ENCODE results near the gene FOXN3.
A peak's percentile ranks its signal among the peaks of the same experiment; 100 is the strongest.

The FOXN3 gene

DNA sequence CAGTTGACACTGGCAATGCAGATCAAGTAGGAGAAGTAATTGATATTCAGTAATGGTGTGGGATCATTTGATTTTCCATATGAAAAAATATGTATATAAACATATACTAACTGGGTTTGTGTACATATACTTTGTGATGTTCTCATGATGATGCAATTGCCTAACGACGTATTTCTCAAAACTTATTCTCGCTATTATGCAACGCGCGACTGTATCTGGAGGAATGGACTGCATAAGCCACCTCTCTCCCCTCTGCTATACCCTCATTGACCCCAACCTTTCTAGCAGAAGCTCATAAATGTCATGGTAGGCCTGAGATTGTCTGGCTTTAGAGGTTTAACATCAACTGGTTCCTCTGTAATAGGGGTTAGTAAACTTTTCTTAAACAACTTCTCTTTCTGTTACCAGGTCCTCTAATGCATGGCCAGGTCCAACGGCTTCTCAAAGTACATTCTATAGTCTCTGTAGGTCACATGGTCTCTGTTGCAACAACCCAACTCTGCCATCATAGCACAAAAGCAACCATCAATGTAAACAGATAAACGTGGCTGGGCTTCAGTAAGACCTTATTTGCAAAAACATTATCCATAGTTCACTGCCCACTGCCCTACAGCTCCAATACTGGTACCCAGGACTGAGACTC lies 59.3 kb downstream of the FOXN3 start:
- Histone ChIP-seq H3K27me3 (ENCODE audit: control insufficient read depth, insufficient read depth, low read length) (no peaks in the 10 kb centered on the region), H3K36me3 (ENCODE audit: control insufficient read depth, insufficient read depth, low read length) (peaks cover 13% of the 10 kb centered on the region), H3K4me3 (ENCODE audit: low read depth, low read length) (no peak overlapping the region), H3K27ac (ENCODE audit: low read depth, low read length) (no peak overlapping the region), H3K9me3 (ENCODE audit: control insufficient read depth, insufficient read depth, low read length) (no peaks in the 10 kb centered on the region), H3K4me1 (ENCODE audit: control insufficient read depth, insufficient read depth, low read length) (peaks cover 11% of the 10 kb centered on the region), H3K9ac (ENCODE audit: low read depth, low read length) (no peak overlapping the region)

DNA sequence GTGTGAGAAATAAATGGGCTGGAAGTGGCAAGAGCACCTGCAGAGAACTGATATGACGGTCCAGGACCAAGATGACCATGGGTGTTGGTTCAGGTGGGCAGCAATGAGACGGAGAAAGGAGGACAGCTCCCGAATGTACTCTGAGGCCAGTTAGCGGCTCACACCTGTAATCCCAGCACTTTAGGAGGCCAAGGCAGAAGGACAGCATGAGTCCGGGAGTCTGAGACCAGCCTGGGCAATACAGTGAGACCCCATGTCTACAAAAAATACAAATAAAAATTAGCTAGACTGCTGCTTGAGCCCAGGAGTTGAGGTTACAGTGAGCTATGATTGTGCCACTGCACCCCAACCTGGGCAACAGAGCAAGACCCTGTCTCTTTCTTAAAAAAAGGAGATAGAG lies 60.1 kb downstream of the FOXN3 start:
- Histone ChIP-seq H3K4me1 (ENCODE audit: control insufficient read depth, insufficient read depth, low read length) (peaks cover 20% of the 10 kb centered on the region), H3K36me3 (ENCODE audit: control insufficient read depth, insufficient read depth, low read length) (peaks cover 13% of the 10 kb centered on the region), H3K27ac (ENCODE audit: low read depth, low read length) (no peak overlapping the region), H3K9me3 (ENCODE audit: control insufficient read depth, insufficient read depth, low read length) (no peaks in the 10 kb centered on the region), H3K9ac (ENCODE audit: low read depth, low read length) (no peak overlapping the region), H3K4me3 (ENCODE audit: low read depth, low read length) (no peak overlapping the region), H3K27me3 (ENCODE audit: control insufficient read depth, insufficient read depth, low read length) (no peaks in the 10 kb centered on the region)

DNA sequence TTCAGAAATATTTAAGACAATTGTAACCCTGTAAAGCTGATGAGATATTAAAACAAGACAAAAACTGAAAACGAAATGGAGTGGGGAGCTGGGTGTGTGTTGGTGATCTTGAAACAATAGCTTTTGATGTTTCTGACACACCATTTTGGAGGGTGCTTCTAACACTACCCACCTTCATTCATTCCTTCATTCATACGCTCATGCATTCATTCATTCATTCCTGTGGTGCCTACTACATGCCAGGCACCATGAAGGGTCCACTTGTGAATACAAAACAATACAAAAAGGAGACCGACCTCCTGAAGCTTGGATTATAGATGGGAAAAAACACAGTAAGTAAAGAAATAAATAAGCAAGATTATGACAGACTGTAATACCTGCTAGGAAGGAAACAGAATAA lies 60.5 kb downstream of the FOXN3 start:
- peaks cover 13% of the 10 kb centered on the region for H3K36me3 ChIP-seq (ENCODE audit: control insufficient read depth, insufficient read depth, low read length)
- H3K4me1 ChIP-seq (ENCODE audit: control insufficient read depth, insufficient read depth, low read length), result peaks cover 24% of the 10 kb centered on the region
- H3K27me3 ChIP-seq (ENCODE audit: control insufficient read depth, insufficient read depth, low read length), result no peaks in the 10 kb centered on the region

DNA sequence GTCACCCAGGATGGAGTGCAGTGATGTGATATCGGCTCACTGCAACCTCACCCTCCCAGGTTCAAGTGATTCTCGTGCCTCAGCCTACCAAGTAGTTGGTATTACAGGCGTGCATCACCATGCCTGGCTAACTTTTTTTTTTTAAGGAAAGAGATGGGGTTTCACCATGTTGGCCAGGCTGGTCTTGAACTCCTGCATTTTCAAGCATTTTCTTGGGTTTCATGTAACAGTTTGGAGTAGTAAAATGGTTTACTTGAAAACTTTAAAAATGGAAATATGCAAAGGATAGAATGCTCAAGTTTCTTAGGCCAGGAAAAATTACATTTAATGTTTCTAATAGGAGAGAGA lies 63.3 kb downstream of the FOXN3 start:
- no peaks in the 10 kb centered on the region for H3K9me3 ChIP-seq (ENCODE audit: control insufficient read depth, insufficient read depth, low read length)
- H3K9ac ChIP-seq (ENCODE audit: low read depth, low read length), result no peak overlapping the region
- no peaks in the 10 kb centered on the region for H3K27me3 ChIP-seq (ENCODE audit: control insufficient read depth, insufficient read depth, low read length)
- H3K4me1 ChIP-seq (ENCODE audit: control insufficient read depth, insufficient read depth, low read length), result peaks cover 52% of the 10 kb centered on the region
- H3K36me3 ChIP-seq (ENCODE audit: control insufficient read depth, insufficient read depth, low read length), result peaks cover 26% of the 10 kb centered on the region
- no peak overlapping the region for H3K27ac ChIP-seq (ENCODE audit: low read depth, low read length)
- no peak overlapping the region for H3K4me3 ChIP-seq (ENCODE audit: low read depth, low read length)

More for the DNA sequence above, 60.5 kb downstream of the FOXN3 start:
- H3K27ac ChIP-seq (ENCODE audit: low read depth, low read length), result no peak overlapping the region
- no peaks in the 10 kb centered on the region for H3K9me3 ChIP-seq (ENCODE audit: control insufficient read depth, insufficient read depth, low read length)
- H3K9ac ChIP-seq (ENCODE audit: low read depth, low read length), result no peak overlapping the region
- no peak overlapping the region for H3K4me3 ChIP-seq (ENCODE audit: low read depth, low read length)

DNA sequence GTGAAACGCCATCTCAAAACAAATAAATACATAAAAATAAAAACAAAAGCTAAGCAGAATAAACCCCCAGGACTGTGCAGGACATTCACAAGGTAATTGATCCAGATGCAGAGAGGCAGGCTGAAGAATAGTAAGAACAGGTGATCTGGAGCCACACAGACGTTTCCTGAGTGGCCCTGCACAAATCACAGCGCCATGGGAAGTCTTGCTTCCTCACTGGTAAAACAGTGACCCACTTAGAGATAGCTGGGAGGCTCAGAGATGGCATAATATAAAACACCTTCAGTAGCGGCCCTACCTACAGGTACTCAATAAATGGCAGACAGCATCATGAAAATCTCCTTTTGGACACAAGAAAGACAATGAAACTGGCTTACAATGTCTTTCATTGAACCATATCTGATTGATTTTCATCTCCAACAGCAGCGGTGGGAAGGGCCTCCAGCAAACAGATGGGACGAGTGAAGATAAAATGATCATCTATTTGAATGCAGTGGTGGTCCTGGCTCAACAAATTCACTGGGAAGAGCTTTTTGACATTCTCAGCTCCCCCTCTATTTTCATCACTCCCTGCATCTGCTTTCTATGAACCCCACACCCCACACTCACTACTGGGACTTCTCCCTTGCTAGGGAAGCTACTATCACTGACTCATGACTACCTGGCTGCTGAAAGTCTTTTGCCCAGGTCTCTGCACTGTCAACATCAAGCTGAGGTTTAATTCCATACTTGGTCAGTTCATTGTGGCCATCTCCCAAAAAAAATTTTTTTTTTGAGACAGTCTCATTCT lies 63.9 kb downstream of the FOXN3 start:
- Histone ChIP-seq H3K4me1 (ENCODE audit: control insufficient read depth, insufficient read depth, low read length) (peaks cover 54% of the 10 kb centered on the region), H3K4me3 (ENCODE audit: low read depth, low read length) (no peak overlapping the region), H3K9me3 (ENCODE audit: control insufficient read depth, insufficient read depth, low read length) (no peaks in the 10 kb centered on the region), H3K27me3 (ENCODE audit: control insufficient read depth, insufficient read depth, low read length) (no peaks in the 10 kb centered on the region), H3K27ac (ENCODE audit: low read depth, low read length) (peak overlapping the region; percentile 61), H3K9ac (ENCODE audit: low read depth, low read length) (no peak overlapping the region), H3K36me3 (ENCODE audit: control insufficient read depth, insufficient read depth, low read length) (peaks cover 30% of the 10 kb centered on the region)

DNA sequence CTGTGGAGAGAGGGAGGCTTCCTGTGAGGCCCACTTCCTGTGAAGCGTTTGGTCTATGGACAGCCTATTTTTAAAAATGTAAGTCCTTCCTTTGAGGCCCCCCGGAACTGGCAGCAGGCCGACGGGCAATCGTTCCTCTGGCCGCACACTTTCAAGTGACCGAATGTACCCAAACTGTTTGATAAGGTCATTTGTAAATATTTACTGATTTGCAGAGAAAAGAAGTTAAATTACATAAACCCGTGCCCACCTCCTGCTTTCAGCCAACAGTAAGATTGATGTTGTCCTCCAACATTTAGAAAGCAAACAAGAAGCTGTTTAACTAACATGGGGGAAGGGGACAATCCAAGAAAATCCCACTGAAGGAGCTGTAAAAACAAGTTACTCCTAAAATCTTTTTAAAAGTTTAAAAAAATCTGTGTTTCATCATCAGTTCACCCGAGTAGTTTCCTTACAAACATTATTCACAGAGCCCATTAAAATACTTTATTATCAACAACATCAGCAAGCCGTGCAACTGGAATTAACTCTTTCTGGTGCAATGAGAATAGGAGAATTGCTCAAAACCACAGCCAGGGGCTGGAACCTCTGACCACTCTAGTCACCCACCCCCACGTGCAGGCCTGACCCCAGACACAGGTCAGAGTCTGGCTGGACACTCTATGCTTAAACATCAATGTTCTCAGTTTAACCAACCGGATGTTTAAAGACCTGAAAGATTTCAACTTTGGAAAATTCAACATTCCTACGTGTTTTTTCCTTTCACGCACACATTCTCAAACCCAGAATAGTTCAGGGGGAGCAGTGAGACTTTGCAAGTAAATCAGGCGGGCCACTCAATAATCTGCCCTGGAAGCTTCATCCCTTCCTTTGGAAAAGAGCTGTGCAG lies 65.3 kb downstream of the FOXN3 start:
- Histone ChIP-seq H3K36me3 (ENCODE audit: control insufficient read depth, insufficient read depth, low read length) (peaks cover 38% of the 10 kb centered on the region), H3K9me3 (ENCODE audit: control insufficient read depth, insufficient read depth, low read length) (no peaks in the 10 kb centered on the region), H3K9ac (ENCODE audit: low read depth, low read length) (peak overlapping the region; percentile 42), H3K4me1 (ENCODE audit: control insufficient read depth, insufficient read depth, low read length) (peaks cover 54% of the 10 kb centered on the region), H3K4me3 (ENCODE audit: low read depth, low read length) (no peak overlapping the region; the same call in 1 of the 2 replicates), H3K27ac (ENCODE audit: low read depth, low read length) (peak overlapping the region; percentile 98), H3K27me3 (ENCODE audit: control insufficient read depth, insufficient read depth, low read length) (no peaks in the 10 kb centered on the region)

DNA sequence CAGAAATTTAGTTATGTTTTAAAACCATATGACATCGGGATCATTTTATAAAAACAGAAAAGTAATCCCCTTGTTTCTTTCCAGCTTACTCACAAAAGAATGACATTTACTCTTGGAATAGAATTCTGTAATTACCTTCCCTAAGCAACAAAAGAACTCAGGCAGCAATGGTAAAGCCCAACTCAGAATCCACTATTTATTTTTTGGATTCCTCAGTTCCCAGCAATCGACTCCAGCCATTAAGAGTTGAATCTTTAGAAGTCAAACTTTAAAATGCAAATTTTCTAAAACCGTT lies 65.9 kb downstream of the FOXN3 start:
- Histone ChIP-seq H3K27me3 (ENCODE audit: control insufficient read depth, insufficient read depth, low read length) (no peaks in the 10 kb centered on the region), H3K36me3 (ENCODE audit: control insufficient read depth, insufficient read depth, low read length) (peaks cover 39% of the 10 kb centered on the region), H3K9me3 (ENCODE audit: control insufficient read depth, insufficient read depth, low read length) (no peaks in the 10 kb centered on the region), H3K9ac (ENCODE audit: low read depth, low read length) (peak overlapping the region; percentile 42; the same call in 1 of the 2 replicates), H3K4me3 (ENCODE audit: low read depth, low read length) (no peak overlapping the region; the same call in 1 of the 2 replicates), H3K27ac (ENCODE audit: low read depth, low read length) (peak overlapping the region; percentile 98), H3K4me1 (ENCODE audit: control insufficient read depth, insufficient read depth, low read length) (peaks cover 54% of the 10 kb centered on the region)

DNA sequence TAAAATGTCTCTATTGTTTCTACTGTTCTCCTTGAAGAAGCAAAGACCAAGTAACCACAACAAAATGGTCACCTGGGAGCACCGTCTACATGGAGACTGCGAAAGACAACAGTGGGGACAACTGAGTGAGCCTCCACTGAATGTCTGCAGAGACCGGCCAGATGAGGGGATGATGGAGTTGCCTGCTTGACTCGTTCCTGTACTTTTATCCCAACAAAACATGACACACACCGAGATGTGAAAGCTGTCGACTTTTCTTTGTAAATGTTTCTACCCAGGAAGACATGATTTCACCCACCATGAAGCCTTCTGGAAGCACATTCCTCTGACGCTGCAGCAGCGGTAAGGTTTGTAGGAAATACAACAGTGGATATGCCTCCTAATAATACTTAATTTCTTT lies 66.9 kb downstream of the FOXN3 start:
- H3K36me3 ChIP-seq (ENCODE audit: control insufficient read depth, insufficient read depth, low read length), result peaks cover 42% of the 10 kb centered on the region
- peaks cover 54% of the 10 kb centered on the region for H3K4me1 ChIP-seq (ENCODE audit: control insufficient read depth, insufficient read depth, low read length)

DNA sequence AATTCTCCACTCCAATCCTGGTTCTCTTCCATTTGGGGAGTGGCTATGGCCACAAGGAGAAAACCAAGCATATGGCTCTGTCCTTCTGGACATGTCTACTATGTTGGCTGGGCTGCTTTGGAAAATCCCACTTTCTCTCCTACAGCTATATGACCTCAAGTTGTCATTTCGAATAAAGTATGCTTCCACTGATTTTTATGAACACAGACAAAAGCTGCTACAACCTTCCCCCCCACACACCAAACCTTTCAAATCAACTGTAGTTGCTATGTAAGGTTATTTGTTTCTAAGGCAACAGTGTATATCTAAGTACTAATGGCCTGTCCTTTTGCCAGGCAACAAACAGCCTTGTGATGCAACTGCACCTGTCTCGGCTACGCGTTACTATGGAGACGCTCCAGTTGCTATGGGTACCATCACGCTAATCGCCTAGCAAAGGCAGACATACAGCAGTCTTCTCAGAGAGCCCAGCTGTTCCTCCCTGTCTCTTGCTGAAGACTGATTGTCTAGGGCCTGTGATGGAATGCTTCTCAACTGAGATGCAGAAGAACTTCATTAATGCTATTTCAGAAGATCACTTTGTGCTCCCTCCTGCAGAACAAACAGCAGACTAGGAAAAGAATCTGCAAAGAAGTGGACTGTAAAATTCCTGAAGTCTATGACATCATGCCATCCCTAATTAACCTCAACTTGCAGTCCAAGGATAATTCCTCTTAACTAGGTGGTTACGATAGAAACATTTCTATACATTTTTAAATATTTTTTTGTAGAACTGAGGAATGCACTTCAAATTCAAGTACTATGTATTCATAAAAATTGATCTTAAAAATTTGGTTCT lies 67.6 kb downstream of the FOXN3 start:
- Histone ChIP-seq H3K4me1 (ENCODE audit: control insufficient read depth, insufficient read depth, low read length) (peaks cover 54% of the 10 kb centered on the region), H3K27me3 (ENCODE audit: control insufficient read depth, insufficient read depth, low read length) (no peaks in the 10 kb centered on the region), H3K36me3 (ENCODE audit: control insufficient read depth, insufficient read depth, low read length) (peaks cover 47% of the 10 kb centered on the region), H3K9ac (ENCODE audit: low read depth, low read length) (no peak overlapping the region), H3K4me3 (ENCODE audit: low read depth, low read length) (no peak overlapping the region), H3K9me3 (ENCODE audit: control insufficient read depth, insufficient read depth, low read length) (no peaks in the 10 kb centered on the region), H3K27ac (ENCODE audit: low read depth, low read length) (peak overlapping the region; percentile 98)

More for the DNA sequence above, 66.9 kb downstream of the FOXN3 start:
- peak overlapping the region; percentile 98 for H3K27ac ChIP-seq (ENCODE audit: low read depth, low read length)
- no peak overlapping the region for H3K4me3 ChIP-seq (ENCODE audit: low read depth, low read length)
- no peak overlapping the region for H3K9ac ChIP-seq (ENCODE audit: low read depth, low read length)
- no peaks in the 10 kb centered on the region for H3K9me3 ChIP-seq (ENCODE audit: control insufficient read depth, insufficient read depth, low read length)
- no peaks in the 10 kb centered on the region for H3K27me3 ChIP-seq (ENCODE audit: control insufficient read depth, insufficient read depth, low read length)

DNA sequence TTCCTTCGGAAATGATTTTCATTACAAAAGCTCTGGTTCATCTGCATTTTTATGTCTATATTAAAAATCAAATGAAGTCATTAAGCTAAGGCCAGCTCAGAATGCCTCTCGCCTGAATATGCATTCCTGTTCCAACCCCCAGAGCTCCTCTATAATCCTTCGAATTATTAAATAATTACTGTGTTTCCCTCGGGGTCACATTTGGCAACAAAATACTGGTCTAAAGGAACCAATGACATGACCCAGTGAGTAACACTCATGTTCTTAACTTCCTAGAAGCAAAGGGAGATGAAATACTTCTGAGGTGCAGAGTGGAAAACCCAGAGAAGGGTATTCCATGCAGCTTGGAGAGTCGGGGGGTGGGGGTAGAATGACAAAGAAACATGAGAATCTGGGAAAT lies 68.3 kb downstream of the FOXN3 start:
- Histone ChIP-seq H3K27me3 (ENCODE audit: control insufficient read depth, insufficient read depth, low read length) (no peaks in the 10 kb centered on the region), H3K27ac (ENCODE audit: low read depth, low read length) (no peak overlapping the region), H3K4me3 (ENCODE audit: low read depth, low read length) (no peak overlapping the region), H3K36me3 (ENCODE audit: control insufficient read depth, insufficient read depth, low read length) (peaks cover 47% of the 10 kb centered on the region), H3K4me1 (ENCODE audit: control insufficient read depth, insufficient read depth, low read length) (peaks cover 52% of the 10 kb centered on the region), H3K9me3 (ENCODE audit: control insufficient read depth, insufficient read depth, low read length) (no peaks in the 10 kb centered on the region), H3K9ac (ENCODE audit: low read depth, low read length) (no peak overlapping the region)

Data from HUES48 (cell line).